Omental fat pad (tissue), 4 donors: ENCODE measurements around the gene FGF13. TPM values are rescaled to one million over a fixed set of nuclear protein-coding genes. Genes with fewer than 3 reads are reported as not detected.

ENCODE experiments used
- ATAC-seq: fragments of 150-250 bp; one replicate; pipeline ENCODE4 v1.9.1; 2016; ENCODE audit warnings: mild to moderate bottlenecking, moderate library complexity; ENCODE audit not compliant: low FRiP score
- DNase-seq: peaks from one replicate; pipeline ENCODE4 v3.0.0-alpha.2; 2019; ENCODE audit warnings: low spot score
- CTCF ChIP-seq, 3 donors: fragments of 450-650 bp; IDR thresholded peaks; one replicate each; pipeline ENCODE4 v1.5.1; 2016 to 2017; ENCODE audit warnings: antibody characterized with exemption in 3 of 3, mild to moderate bottlenecking in 3 of 3, moderate library complexity in 2 of 3
- total RNA-seq, 4 donors: library from RNA; depleted of rRNA; stranded (reverse); fragments of >200 nt; gene quantifications; one replicate each; pipeline ENCODE4 v1.1.0, GENCODE V29; 2016

The FGF13 gene
- 10 to 100 TPM in 3 of 4 donors, 1 to 10 TPM in 1; 7.9 to 14.6 (median 11.1) TPM for total RNA-seq

DNA sequence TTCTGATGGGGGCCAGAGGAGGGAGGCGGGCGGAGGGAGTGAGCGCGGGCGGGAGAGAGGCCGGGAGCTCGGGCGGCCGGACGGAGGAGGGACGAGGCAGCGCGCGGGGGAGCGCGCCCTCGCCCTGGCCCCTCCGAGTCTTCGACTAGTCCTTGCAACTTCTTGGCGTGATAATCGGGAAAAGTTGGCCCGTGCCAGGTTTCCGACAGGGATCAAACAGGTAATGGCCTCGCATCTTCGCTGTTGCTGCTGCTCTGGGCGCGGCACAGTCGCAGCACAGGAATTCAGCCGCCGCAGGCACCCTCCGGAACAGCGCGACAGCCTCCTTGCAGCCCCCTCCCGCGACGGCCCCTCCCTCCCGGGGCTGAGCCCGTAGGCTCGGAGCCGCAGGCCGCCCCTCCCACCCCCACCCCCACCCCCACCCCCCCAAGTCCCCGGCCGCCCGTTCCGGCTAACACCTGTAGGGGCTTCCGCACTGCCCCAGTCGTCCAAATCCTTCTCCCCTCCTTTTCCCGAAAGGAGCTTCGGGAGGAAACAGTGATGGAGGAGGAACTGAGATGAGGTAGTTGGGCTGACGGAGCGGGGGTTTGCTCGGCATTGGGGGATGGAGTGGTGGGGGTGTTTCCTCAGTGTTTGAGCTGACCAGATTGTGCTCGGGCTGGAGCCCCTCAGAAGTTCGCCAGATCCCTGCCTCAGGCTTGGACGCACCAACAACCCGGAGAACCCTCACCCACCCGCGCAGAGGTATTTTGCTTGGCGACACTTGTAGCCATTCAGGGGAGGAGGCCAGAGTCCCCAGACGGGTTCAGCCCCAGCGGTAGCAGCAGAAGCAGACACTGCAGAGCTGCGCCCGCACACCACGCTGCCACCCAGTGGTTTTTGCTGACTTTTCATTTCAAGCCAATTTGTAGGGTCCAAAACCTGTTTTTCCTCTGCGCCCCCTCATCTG lies at the start of gene FGF13:
Gene FGF13, minus strand, starts transcription at position 319 of the 949 bp plus-strand sequence. CDS start 714 bp downstream, outside the sequence.
- no peak for TF ChIP-seq CTCF (IDR thresholded peaks at IDR 0.05)
- peak; percentile 26 for ATAC-seq
- no peak for DNase-seq

GRCh38 chrX:138759217-138759943 lies 47.9 kb upstream of the FGF13 start:
- DNase-seq (no peak), ATAC-seq (no peak)
- no peak for TF ChIP-seq CTCF (IDR thresholded peaks at IDR 0.05)

DNA sequence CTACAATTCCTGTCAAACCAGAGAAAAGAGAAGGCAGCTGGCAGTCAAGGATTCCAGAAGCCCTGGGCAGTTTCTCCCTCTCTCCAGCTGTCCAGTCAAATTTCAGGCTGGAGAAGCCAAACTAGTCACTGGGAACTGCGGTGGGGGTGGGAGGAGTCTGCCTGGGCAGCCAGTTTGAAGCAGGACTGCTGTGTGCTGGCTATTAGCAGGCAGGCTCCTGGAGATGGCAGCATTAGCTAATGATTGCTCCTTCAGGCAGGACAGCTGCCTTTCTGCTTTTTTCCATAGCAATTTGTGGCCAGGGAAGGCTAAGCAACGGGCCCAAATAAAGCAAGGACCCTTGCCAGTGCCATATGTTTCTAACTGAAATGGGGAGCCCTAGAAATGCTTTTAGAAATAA lies 44.7 kb upstream of the FGF13 start:
- ATAC-seq, result peak; percentile 51
- DNase-seq, result no peak
- no peak for TF ChIP-seq CTCF (IDR thresholded peaks at IDR 0.05)

GRCh38 chrX:138754861-138755260 lies 43.3 kb upstream of the FGF13 start:
- TF ChIP-seq CTCF (IDR thresholded peaks at IDR 0.05), result no peak

DNA sequence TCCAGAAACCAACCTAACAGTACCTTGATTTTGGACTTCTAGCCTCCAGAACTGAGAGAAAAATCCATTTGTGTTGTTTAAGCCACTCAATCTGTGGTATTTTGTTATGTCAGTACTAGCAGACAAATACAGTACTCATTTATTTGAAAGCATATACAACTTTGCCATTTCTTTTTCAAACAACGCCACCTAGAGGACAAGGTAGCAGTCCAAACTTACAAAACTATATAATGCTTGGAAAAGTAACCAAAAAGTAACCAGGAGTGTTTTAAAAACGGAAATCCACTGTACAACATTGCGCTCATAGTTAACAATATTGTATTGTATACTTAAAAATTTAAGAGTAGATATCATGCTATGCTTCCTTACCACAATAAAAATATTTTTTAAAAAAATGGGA lies 37.0 kb upstream of the FGF13 start:
- ATAC-seq, result no peak
- TF ChIP-seq CTCF (IDR thresholded peaks at IDR 0.05), result no peak
- DNase-seq, result no peak

More at GRCh38 chrX:138754861-138755260, 43.3 kb upstream of the FGF13 start:
- peak; percentile 28 for ATAC-seq
- DNase-seq, result no peak

- peak; percentile 57 for ATAC-seq
- peak in 1 of 3 donors; percentile 39 for TF ChIP-seq CTCF (IDR thresholded peaks at IDR 0.05)
- no peak for DNase-seq
These were observed 33.7 kb upstream of the FGF13 start for GRCh38 chrX:138745196-138745595.
